SK-N-SH (cell line): Measurements from ENCODE around the gene CEP85. TPM values are rescaled to one million over a fixed set of nuclear protein-coding genes. Genes with fewer than 3 reads are reported as not detected.

Source experiments
- CTCF ChIA-PET: fragments of 300-600, 350-600 bp; formaldehyde crosslinking; extraction: SDS; loops from one replicate; lab custom pipeline; 2021; lab: Yijun Ruan, JAX
- POLR2A ChIA-PET: fragments of 350-600 bp; sonication (Branson Sonifier 250); formaldehyde crosslinking; extraction: SDS; loops from one replicate; lab custom pipeline; 2020; ENCODE audit warnings: antibody characterized with exemption, inconsistent platforms; lab: Yijun Ruan, JAX
- DNase-seq: peaks from one replicate; pipeline ENCODE4 v3.0.0; 2012
- H2AFZ ChIP-seq: fragments of 200-600 bp; sonication (generic); 2 replicates; pipeline ENCODE4 v1.8.1; 2016; ENCODE audit warnings: antibody characterized with exemption, mild to moderate bottlenecking, low read depth
- H3F3A ChIP-seq: fragments of 200-600 bp; sonication (generic); replicated peaks from 2 replicates; pipeline ENCODE3; 2016; ENCODE audit warnings: antibody characterized with exemption, mild to moderate bottlenecking; ENCODE audit not compliant: insufficient read depth
- H3K27ac ChIP-seq, 2 experiments: fragments of 200-500 bp in 1 of 2; fragments of 200-600 bp in 1 of 2; sonication (Bioruptor generic) in 1 of 2; sonication (generic), shearing (Covaris generic) in 1 of 2; 2 replicates each; pipeline versions ENCODE4 v1.5.1 to v1.6.1; 2014 to 2016; ENCODE audit warnings: low read depth in 2 of 2, inconsistent platforms in 1 of 2, low read length in 1 of 2, mild to moderate bottlenecking in 1 of 2, mixed read lengths in 1 of 2
- H3K27me3 ChIP-seq: fragments of 200-600 bp; sonication (generic), shearing (Covaris generic); 2 replicates; pipeline ENCODE4 v1.6.1; 2016; ENCODE audit warnings: mixed run types; ENCODE audit not compliant: insufficient read depth
- H3K36me3 ChIP-seq, 2 experiments: fragments of 200-500 bp in 1 of 2; fragments of 200-600 bp in 1 of 2; sonication (Bioruptor generic) in 1 of 2; sonication (generic) in 1 of 2; replicated peaks in 1 of 2; 2 replicates each; pipeline versions ENCODE3 to v1.5.1; 2014 to 2016; ENCODE audit warnings: low read length in 1 of 2, mild to moderate bottlenecking in 1 of 2; ENCODE audit not compliant: insufficient read depth in 2 of 2, control insufficient read depth in 1 of 2
- H3K4me1 ChIP-seq, 2 experiments: fragments of 200-500 bp in 1 of 2; fragments of 200-600 bp in 1 of 2; sonication (Bioruptor generic) in 1 of 2; sonication (generic), shearing (Covaris generic) in 1 of 2; 2 replicates each; pipeline versions ENCODE4 v1.5.1 to v1.6.1; 2014 to 2016; ENCODE audit warnings: low read depth in 1 of 2, low read length in 1 of 2, mixed run types in 1 of 2; ENCODE audit not compliant: insufficient read depth in 2 of 2, control insufficient read depth in 1 of 2
- H3K4me2 ChIP-seq: fragments of 200-600 bp; sonication (generic), shearing (Covaris generic); 2 replicates; pipeline ENCODE4 v1.6.1; 2017; ENCODE audit warnings: mixed run types
- H3K4me3 ChIP-seq, 2 experiments: fragments of 200-500 bp in 1 of 2; fragments of 200-600 bp in 1 of 2; sonication (Bioruptor generic) in 1 of 2; sonication (generic), shearing (Covaris generic) in 1 of 2; 2 replicates each; pipeline versions ENCODE4 v1.5.1 to v1.8.1; 2014 to 2016; ENCODE audit warnings: low read depth in 2 of 2, inconsistent platforms in 1 of 2, low read length in 1 of 2, mild to moderate bottlenecking in 1 of 2, mixed read lengths in 1 of 2, moderate library complexity in 1 of 2
- H3K79me2 ChIP-seq: fragments of 200-600 bp; sonication (generic); 2 replicates; pipeline ENCODE4 v1.8.1; 2017; ENCODE audit warnings: mild to moderate bottlenecking; ENCODE audit not compliant: insufficient read depth
- H3K9ac ChIP-seq: fragments of 200-600 bp; sonication (generic); 2 replicates; pipeline ENCODE4 v1.6.1; 2017; ENCODE audit warnings: mixed run types
- H3K9me2 ChIP-seq: fragments of 200-600 bp; sonication (generic); 2 replicates; pipeline ENCODE4 v1.6.1; 2017; ENCODE audit warnings: mixed run types
- H3K9me3 ChIP-seq: fragments of 200-600 bp; sonication (generic); 2 replicates; pipeline ENCODE4 v1.6.1; 2017; ENCODE audit warnings: mixed run types, mild to moderate bottlenecking, moderate library complexity
- H4K20me1 ChIP-seq: fragments of 200-600 bp; sonication (generic); 2 replicates; pipeline ENCODE4 v1.6.1; 2017; ENCODE audit warnings: mild to moderate bottlenecking, mixed run types; ENCODE audit not compliant: insufficient read depth
- CTCF ChIP-seq: fragments of 200-600 bp; sonication (generic); IDR thresholded peaks from 2 replicates; pipeline ENCODE4 v1.6.1; 2017; ENCODE audit warnings: antibody characterized with exemption, mild to moderate bottlenecking, moderate library complexity
- ELF1 ChIP-seq: IDR thresholded peaks from 2 replicates; pipeline ENCODE4 v1.4.0; 2012
- EP300 ChIP-seq, 2 experiments: IDR thresholded peaks; 2 replicates each; pipeline versions ENCODE4 v1.4.0 to v1.6.1; 2012; ENCODE audit warnings: borderline replicate concordance in 1 of 2, low read depth in 1 of 2, low read length in 1 of 2
- EZH2phosphoT487 ChIP-seq: fragments of 200-600 bp; sonication (generic); IDR thresholded peaks from 2 replicates; pipeline ENCODE4 v1.6.1; 2017; ENCODE audit warnings: low read depth, mixed run types, mild to moderate bottlenecking, antibody characterized with exemption, moderate library complexity, borderline replicate concordance
- FOXJ3 ChIP-seq: sonication (generic); formaldehyde crosslinking; IDR thresholded peaks from 2 replicates; pipeline ENCODE4 v1.5.1; 2020; ENCODE audit warnings: mild to moderate bottlenecking, missing genetic modification reagents
- GATA2 ChIP-seq: sonication (generic); formaldehyde crosslinking; IDR thresholded peaks from 2 replicates; pipeline ENCODE4 v1.5.0; 2020; ENCODE audit warnings: mild to moderate bottlenecking, missing genetic modification reagents
- IRF3 ChIP-seq: fragments of 150-350 bp; IDR thresholded peaks from 2 replicates; pipeline ENCODE4 v1.6.1; 2016; ENCODE audit warnings: mild to moderate bottlenecking, low read depth, low read length
- JUND ChIP-seq: IDR thresholded peaks from 2 replicates; pipeline ENCODE4 v1.4.0; 2012
- MAX ChIP-seq: IDR thresholded peaks from 2 replicates; pipeline ENCODE4 v1.4.0; 2012; ENCODE audit warnings: low read depth
- MEF2A ChIP-seq: IDR thresholded peaks from 2 replicates; pipeline ENCODE4 v1.4.0; 2012; ENCODE audit warnings: low read depth, borderline replicate concordance
- PBX3 ChIP-seq: IDR thresholded peaks from 2 replicates; pipeline ENCODE4; 2012
- POLR2AphosphoS5 ChIP-seq: IDR thresholded peaks from 2 replicates; pipeline ENCODE4 v1.6.1; 2012; ENCODE audit warnings: low read depth, low read length
- REST ChIP-seq: IDR thresholded peaks from 2 replicates; pipeline ENCODE4 v1.6.1; 2012; ENCODE audit warnings: mild to moderate bottlenecking, low read depth, low read length, moderate library complexity
- RFX5 ChIP-seq: IDR thresholded peaks from 2 replicates; pipeline ENCODE4 v1.6.1; 2012; ENCODE audit warnings: mild to moderate bottlenecking, improper control_type of control experiment, low read length
- SIN3A ChIP-seq: IDR thresholded peaks from 2 replicates; pipeline ENCODE4 v1.6.1; 2012; ENCODE audit warnings: low read depth, mild to moderate bottlenecking, low read length, moderate library complexity, borderline replicate concordance
- SMC3 ChIP-seq: IDR thresholded peaks from 2 replicates; pipeline ENCODE4 v1.6.1; 2012; ENCODE audit warnings: low read depth, low read length, improper control_type of control experiment
- TAF1 ChIP-seq: IDR thresholded peaks from 2 replicates; pipeline ENCODE4 v1.6.1; 2012; ENCODE audit warnings: low read depth, mild to moderate bottlenecking, low read length, moderate library complexity, borderline replicate concordance
- TCF12 ChIP-seq: IDR thresholded peaks from 2 replicates; pipeline ENCODE4 v1.4.0; 2012
- TEAD4 ChIP-seq: IDR thresholded peaks from 2 replicates; pipeline ENCODE4 v1.4.0; 2012; ENCODE audit warnings: mild to moderate bottlenecking, borderline replicate concordance; ENCODE audit not compliant: insufficient read depth
- YY1 ChIP-seq: IDR thresholded peaks from 2 replicates; pipeline ENCODE4 v1.4.0; 2012; ENCODE audit warnings: low read depth, mild to moderate bottlenecking
- WGBS: methylation state at CpG from one replicate; pipeline ENCODE4 v1.1.6; 2017; ENCODE audit warnings: low lambda C conversion rate; 5-methylcytosine and 5-hydroxymethylcytosine counted together
- polyA plus RNA-seq, 3 experiments: library from polyadenylated mRNA; depleted of rRNA; stranded (reverse); fragments of >200 nt; gene quantifications; 2 replicates each; pipeline ENCODE4 v1.2.3, GENCODE V29; 2012

The CEP85 gene
- polyA plus RNA-seq, 1 of the 3 experiments (the other 2 are of a cell fraction) = 12.1 TPM

GRCh38 chr1:26302733-26303405 lies 68.9 kb downstream of the CEP85 start:
- no peak overlapping the region for H3K9ac ChIP-seq
- TF ChIP-seq MAX (no peak), GATA2 (no peak), RFX5 (no peak), EZH2phosphoT487 (no peak), TCF12 (no peak), SMC3 (no peak), ELF1 (no peak), TAF1 (no peak), POLR2AphosphoS5 (no peak), FOXJ3 (CRISPR knock-in tag) (no peak), CTCF (no peak), PBX3 (no peak), SIN3A (no peak), TEAD4 (no peak), JUND (no peak), YY1 (no peak), REST (no peak), MEF2A (no peak), EP300 (IDR thresholded peaks at IDR 0.05; ENCODE audit: borderline replicate concordance in 1 of 2, low read depth in 1 of 2, low read length in 1 of 2) (no peak), IRF3 (no peak)
- TF ChIP-seq, all 33 proteins: peak for 0
- Histone ChIP-seq H3K27ac (no peak overlapping the region; a peak in 1 of 4 replicates), H3K79me2 (peaks cover 8% of the 10 kb centered on the region; the same call in 1 of the 2 replicates), H4K20me1 (no peaks in the 10 kb centered on the region), H3F3A (no peaks in the 10 kb centered on the region), H3K27me3 (no peaks in the 10 kb centered on the region), H3K9me3 (no peaks in the 10 kb centered on the region), H3K9me2 (no peaks in the 10 kb centered on the region), H3K36me3 (no peaks in the 10 kb centered on the region), H2AFZ (no peak overlapping the region), H3K4me2 (peak overlapping the region; percentile 19; the same call in 1 of the 2 replicates), H3K4me3 (no peak overlapping the region), H3K4me1 (peaks cover 0 to 9% of the 10 kb centered on the region in 2 experiments; a peak in 1 of 4 replicates)
- ChIA-PET CTCF (interaction anchor here (0.7 to 7.1 kb wide), 3 partner anchors 17 to 19 kb away, joined by 3 to 48 read pairs (median 13); no protein-coding TSS in a partner anchor), POLR2A (no interaction called here)
- no peak for DNase-seq
- WGBS = 74% methylated on average over 7 of the region's 8 CpGs
